GF-D8 (cell line): ENCODE measurements around the gene BICDL1.
"Not testable (repeated sequence)": the region's sequence is repeated elsewhere in the genome, so short reads cannot be mapped to it uniquely, and the experiment has no call there.

Source experiments
- DNase-seq: peaks from one replicate; lab custom pipeline; 2025; lab: John Stamatoyannopoulos, UW

BICDL1 gene, protein sequence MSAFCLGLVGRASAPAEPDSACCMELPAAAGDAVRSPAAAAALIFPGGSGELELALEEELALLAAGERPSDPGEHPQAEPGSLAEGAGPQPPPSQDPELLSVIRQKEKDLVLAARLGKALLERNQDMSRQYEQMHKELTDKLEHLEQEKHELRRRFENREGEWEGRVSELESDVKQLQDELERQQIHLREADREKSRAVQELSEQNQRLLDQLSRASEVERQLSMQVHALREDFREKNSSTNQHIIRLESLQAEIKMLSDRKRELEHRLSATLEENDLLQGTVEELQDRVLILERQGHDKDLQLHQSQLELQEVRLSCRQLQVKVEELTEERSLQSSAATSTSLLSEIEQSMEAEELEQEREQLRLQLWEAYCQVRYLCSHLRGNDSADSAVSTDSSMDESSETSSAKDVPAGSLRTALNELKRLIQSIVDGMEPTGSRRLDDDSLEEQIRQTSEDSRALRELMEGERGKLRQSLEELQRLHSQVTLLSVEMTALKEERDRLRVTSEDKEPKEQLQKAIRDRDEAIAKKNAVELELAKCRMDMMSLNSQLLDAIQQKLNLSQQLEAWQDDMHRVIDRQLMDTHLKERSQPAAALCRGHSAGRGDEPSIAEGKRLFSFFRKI

DNA sequence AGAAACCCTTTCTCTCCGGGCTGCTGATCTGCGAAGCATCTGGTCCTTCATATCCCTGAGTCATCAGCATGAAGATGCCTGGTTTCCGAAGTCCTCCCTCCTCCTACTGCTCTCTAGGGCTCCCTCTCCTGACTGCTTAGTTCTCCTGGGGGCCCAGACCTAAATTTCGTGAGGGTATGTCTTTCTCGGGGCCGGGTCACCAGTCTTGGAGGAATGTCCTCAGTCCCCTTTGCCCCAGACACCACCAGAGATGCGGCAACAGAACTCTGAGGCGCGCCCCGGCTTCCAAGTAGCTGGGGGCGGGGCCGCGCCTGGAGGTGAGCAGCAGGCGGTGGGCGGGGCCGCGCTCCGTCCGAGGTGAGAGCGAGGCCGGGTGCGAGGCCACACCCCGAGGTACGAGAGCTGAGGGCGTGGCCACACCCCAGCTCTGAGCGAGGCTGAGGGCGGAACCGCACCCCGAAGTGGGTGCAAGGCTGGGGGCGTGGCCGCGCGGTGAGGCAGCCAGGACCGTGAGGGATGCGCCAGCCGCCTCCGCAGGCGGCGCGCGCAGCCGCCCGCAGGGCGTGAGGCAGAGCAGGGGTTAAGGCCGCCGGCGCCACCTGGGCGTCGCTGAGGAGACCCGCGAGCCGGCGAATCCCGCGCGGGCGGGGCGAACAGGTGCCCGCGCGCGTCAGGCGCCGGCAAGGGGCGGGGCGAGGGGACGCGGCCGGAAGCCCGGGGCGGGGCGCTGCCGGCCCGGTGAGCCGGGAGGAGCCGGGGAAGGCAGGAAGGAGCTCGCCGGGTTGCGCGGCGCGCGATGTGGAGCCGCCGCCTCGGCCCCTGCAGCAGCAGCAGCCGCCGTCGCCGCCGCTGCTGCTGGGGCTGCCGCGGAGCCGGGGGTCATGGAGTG lies at the start of gene BICDL1:
Gene BICDL1 (plus strand): TSS at position 765 of the 889 bp plus-strand sequence. CDS start 633 bp downstream, outside the sequence.
- no peak for DNase-seq

DNA sequence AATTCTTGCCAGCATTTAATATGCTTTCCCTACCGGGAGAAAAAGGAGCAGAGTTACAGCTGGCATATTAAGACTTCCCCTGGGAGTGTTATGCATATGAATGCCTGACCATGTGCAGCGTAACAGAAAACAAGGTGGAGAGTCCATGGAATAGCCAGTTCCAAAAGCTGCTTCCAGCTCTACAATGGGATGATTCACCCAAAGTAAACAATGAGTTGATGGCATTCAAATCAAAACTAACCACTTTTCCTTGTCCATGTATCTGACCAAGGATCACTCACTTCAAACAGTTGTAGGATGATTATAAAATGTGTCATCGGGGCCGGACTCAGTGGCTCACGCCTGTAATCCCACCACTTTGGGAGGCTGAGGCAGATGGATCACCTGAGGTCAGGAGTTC lies 48.1 kb upstream of the BICDL1 start:
- no peak for DNase-seq

DNA sequence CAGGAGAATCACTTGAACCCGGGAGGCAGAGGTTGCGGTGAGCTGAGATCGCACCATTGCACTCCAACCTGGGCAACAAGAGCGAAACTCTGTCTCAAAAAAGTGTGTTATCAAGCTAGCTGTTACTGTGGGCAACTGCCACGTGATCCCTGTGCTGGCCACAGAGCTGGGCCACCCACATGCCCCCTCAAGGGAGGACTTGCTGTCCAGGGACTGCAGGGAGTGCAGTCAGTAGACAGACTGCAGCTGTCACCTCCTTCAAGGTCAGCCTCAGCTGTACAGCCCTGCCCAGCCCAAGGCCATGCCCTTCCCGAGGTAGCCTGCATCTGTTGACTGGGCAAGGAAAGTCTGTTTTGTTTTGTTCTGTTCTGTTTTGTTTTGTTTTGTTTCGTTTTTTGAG lies 46.6 kb upstream of the BICDL1 start:
- DNase-seq = no peak

DNA sequence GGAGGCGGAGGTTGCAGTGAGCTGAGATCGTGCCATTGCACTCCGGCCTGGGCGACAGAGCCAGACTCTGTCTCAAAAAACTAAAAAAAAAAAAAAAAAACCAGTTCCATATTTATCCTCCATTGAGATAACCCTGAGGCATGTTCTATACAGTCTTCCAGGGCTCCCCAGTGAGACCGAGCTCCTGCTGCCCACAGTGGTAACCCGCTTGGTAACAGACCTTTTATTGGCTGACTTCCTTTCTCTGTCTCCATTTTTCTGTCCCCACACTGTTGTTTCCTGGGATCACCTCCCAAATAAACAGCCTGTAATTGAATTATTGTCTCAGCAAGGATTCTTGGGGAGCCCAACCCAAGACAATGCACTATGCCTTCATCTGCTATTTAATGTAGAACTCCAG lies 42.8 kb upstream of the BICDL1 start:
- DNase-seq = no peak

DNA sequence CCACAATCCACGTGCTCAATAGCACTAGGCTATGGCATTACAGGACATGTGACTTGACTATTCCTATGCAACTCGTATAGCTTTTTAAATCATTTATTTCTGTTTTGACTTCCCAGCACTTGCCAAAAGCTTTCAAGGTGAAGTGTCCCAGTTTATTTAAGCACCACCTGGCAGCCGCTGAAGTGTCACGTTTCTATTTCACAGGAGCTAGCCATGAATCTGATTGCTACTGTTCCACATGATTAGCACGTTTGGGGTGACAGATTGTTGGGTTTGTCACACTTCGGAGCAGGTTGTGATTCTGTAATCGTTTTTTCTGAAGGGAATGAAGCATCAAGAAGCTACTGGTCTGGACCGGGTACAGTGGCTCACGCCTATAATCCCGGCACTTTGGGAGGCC lies 39.9 kb upstream of the BICDL1 start:
- DNase-seq = no peak

DNA sequence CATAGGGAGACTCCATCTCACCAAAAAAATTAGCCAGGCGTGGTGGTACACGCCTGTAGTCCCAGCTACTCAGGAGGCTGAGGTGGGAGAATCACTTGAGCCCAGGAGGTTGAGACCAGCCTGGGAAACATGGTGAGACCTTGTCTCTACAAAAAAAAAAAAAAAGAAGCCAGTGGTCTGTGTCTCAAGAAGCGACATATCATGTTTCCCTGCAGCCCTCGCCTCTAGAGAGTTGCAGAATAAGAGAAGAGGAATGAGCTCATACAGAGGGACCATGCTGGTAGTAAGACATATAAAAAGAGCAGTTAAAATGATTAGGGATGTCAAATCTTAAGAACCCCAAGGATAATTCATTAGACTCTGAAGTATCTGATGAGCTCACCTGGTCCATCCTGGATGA lies 39.4 kb upstream of the BICDL1 start:
- no peak for DNase-seq

DNA sequence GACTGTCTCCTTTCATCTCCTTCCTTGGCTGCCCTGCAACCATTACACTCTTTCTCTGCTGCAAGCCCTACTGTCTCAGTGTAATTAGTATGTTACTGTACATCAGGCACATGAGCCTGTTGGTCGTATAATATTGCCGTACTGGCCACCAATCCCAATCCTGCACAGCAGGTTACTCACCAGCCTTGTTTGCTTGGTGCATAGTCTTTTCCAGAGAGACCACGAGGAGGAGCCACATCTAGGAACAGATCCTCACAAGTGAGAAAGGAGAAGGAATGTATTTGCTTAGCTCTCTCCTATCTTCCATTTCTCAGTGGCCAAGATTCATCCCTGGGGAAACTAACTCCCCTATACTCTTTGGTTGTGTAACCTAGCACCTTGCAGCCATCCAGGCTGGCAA lies 33.0 kb upstream of the BICDL1 start:
- no peak for DNase-seq

DNA sequence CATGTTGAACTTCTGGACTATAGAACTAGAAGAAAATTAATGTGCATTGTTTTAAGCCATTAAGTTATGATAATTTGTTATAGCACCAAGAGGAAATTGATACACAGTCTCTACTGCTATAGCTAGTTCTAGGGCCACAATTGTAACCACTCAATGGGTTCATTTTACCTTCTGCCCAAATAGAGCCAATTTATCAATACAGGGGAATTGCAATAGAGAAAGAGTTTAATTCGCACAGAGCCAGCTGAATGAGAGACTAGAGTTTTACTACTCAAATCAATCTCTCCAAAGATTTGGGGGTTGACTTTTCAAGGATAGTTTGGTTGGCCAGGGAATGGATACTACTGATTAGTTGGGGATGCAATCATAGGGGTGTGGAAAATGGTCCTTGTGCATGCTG lies 31.9 kb upstream of the BICDL1 start:
- no peak for DNase-seq

DNA sequence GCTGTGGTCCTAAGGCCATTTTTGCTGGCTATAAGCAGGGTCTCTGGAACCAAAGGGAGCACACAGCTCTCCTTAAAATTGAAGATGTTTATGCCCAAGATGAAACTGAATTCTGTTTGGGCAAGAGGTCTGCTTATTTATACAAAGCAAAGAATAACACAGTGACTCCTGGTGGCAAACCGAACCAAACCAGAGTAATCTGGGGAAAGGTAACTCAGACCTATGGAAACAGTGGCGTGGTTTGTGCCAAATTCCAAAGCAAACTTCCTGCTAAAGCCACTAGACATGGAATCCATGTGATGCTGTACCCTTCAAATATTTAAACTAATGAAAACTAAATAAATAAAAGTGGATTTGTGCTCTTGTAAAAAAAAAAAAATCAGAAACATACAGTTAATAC lies 29.6 kb upstream of the BICDL1 start:
- no peak for DNase-seq

DNA sequence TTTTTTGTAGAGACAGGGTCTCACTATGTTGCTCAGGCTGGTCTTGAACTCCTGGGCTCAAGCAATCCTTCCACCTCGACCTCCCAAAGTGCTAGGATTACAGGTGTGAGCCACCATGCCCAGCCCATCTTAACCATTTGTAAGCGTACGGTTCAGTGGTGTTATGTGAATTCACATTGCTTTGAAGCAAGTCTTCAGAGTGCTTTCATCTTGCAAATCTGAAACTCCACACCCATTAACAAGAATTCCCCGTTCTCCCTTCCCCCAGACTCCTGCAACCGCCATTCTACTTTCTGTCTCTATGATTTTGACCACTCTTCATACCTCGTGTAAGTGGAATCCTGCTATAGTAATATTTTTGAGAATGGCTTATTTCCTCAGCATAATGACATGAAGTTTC lies 24.9 kb upstream of the BICDL1 start:
- DNase-seq = no peak

DNA sequence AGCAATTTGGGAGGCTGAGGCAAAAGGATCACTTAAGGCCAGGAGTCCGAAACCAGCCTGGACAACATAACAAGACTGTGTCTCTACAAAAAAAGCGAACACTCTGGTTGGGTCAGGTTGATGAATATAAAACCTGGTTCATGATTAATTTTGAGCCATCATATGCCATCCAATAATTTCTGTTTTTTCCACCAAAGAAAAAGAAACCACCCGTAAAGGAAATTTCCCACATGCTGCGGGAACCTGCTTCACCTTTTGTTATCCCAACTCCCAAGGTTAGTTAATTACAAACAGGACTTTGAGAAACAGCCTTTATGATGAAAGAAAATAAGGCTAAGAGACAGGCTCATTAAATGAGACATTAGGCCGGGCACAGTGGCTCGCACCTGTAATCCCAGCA lies 24.1 kb upstream of the BICDL1 start:
- DNase-seq = no peak

DNA sequence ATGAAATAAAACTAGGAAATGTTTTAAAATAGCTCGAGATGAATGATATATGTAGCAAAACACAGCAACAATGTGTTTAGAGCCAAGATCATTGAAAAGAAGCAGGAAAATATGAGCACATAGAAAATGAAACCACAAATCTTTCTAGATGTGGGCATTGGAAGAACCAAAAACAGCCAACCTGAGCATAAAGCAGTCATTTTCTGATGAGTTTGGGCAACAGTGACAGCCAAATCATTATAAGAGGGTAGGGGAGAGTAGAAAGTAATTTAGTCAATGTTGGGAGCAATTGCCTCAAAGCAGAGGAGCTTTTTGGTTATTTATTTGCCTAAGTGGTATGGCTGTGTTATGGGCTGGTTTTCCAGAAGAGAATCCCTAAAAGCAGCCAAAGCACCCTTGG lies 8.8 kb upstream of the BICDL1 start:
- DNase-seq = no peak

DNA sequence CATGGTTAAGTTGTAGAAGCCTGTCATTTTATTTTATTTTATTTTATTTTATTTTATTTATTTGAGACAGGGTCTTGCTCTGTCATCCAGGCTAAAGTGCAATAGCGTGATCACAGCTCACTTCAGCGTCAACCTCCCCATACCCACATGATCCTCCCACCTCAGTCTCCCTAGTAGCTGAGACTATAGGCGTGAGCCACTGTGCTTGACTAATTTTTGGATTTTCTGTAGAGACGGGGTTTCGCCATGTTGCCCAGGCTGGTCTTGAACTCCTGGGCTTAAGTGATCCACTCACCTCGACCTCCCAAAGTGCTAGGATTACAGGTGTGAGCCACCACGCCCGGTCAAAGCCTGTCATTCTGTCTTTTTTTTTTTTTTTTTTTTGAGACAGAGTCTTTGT lies 8.3 kb upstream of the BICDL1 start:
- not testable (repeated sequence) for DNase-seq

DNA sequence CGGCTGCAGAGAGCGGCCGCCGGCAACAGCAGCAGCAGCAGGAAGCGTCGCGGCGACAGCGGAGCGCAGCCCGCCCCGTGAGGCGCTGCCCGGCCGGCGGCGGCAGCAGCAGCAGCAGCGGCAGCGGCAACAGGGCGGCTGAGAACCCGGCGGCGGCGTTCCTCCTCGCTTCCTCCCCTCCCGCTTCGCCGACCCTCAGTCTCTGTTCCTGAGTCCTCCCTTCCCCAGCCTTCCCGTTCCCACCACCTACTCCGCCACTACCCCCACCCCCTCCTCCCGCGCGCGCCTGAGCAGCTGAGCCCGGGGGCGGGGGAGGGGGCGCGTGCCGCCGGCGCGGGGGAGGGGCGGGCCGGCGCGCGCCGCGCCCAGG lies 310 bp downstream of the BICDL1 start:
- no peak for DNase-seq

DNA sequence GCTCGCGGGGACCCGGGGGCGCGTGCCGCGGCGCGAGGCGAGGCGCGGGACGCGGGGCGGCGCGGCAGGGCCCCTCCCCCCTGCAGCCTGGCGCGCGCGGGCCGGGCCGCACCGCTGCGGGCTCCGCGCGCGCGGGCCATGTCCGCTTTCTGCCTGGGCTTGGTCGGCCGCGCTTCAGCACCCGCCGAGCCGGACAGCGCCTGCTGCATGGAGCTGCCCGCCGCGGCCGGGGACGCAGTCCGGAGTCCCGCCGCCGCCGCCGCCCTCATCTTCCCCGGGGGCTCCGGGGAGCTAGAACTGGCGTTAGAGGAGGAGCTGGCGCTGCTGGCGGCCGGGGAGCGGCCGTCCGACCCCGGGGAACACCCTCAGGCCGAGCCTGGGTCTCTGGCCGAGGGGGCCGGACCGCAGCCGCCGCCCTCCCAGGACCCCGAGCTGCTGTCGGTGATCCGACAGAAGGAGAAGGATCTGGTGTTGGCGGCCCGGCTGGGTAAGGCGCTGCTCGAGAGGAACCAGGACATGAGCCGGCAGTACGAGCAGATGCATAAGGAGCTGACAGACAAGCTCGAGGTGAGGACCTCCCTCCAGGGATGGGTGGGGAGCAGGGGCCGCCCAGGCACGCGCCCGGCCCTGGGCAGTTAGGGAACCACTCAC lies 820 bp downstream of the BICDL1 start:
- no peak for DNase-seq

DNA sequence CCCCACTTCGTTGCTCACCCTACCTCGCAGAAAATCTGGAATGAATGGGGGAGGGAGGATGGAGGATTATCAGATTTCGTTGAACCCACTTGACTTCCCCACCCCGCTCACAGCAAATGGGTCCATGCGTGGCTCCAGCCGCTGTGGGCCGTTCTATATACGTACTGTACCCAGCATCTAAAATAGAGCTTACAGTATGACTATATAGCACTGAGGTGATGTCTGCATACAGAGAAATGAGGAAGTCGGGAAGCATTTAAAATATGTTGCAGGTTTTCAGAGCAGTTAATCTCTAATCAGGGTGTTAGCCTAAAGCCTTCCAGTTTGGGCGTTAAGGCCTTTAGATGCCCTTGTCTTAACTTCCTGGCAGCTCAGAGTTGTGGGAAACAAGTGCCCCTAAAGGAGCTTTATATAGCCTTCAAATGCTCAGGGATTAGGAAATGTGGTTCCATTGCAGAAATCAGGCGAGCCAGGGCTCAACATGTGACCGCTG lies 1.4 kb downstream of the BICDL1 start:
- DNase-seq = no peak

DNA sequence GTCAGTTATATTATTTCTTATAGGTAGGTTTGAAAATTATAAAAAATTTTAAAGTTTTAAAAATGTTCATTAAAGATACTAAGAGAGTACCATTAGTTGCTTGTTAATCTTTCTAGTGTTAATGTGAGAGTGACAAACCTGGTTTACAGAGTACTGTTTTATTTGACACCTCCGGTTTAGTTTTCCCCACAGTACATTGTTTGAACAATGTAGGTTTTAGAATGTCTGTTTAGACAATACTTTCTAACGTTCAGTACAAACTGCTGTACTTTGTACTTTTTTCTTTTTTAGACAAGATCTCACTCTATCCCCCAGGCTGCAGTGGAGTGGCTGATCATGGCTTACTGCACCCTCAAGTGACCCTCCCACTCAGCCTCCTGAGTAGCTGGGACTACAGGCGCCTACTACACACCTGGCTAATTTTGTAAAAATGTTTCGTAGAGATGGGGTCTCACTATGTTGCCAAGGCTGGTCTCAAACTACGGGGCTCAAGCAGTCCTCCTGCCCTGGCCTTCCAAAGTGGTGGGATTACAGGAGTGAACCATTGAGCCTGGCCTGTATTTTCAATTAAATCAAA lies 3.2 kb downstream of the BICDL1 start:
- no peak for DNase-seq

DNA sequence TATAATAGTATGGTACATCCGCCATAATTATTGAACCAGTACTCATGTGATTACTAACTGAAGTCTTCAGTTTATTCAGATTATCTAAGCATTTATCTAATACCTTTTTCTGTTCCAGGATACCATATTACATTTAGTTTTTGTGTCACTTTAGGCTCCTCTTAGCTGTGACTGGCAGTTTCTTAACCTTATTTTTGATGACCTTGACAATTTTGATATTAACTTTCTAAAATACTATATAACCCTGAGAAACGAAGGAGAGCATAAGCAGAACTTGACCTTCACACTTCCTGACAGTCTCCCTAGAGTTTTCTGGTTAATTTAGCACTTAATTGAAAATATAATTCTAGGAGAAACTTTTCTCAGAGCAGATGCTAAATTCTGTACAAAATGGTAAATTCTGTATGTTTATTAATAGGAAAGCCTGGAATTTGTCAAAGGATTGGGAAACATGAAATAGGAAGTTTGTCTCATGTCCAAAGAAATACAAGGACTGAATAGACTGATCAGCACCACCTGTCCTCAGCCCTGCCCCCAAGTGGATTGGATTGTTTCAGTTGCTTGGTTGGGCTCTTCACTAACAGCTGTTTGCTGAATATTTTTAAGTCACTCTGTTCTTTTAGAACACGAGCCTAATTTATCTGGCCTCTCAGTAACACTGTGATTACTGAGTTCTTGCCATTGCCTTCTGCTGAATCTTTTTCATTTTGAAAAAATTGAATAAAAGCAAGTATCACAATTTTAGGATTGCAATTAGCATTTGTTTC lies 6.0 kb downstream of the BICDL1 start:
- no peak for DNase-seq

DNA sequence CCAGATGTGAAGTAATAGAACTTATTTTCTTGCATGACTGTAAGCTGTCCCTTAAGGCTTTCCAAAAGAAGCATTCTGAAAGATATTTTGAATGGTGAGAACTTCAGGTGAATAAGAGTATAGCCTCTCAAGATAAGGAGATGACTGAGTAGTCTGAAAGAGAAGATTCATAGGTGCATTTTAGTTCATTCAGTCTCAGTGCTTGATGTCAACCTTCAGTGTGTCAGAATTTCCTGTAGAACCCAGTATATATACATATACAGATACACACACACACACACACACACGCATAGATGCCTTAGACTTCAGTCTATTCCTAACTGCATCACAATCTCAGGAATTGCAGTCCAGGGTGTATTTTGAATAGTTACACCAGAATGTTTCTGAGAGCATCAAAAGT lies 7.4 kb downstream of the BICDL1 start:
- DNase-seq = no peak

DNA sequence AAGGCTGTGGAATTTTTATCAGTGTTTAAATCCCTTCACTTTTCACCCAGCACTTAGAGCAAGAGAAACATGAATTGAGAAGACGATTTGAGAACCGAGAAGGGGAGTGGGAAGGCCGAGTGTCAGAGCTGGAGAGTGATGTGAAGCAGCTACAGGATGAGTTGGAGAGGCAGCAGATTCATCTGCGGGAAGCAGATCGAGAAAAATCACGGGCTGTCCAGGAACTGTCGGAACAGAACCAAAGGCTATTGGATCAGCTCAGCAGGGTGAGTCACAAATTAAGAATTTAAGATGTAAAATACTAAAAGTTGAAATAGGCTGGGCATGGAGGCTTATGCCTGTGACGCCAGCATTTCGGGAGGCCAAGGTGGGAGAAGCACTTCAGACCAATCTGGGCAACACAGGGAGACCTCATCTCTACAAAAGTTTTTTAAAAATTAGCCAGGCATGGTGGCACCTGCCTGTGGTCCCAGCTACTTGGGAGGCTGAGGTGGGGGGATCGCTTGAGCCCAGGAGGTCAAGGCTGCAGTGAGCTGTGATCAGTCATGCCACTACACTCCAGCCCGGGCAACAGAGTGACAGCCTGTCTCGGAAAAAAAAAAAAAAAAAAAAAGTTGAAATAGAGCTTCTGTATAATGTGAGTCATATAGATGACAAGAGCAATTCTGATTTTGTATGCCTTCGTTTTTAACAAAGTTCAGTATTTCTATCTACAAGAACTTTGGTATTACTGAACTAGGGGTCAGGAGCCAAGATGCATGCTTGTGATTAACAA lies 9.6 kb downstream of the BICDL1 start:
- no peak for DNase-seq
